ENCODE data around the gene C1QTNF6. TPM values are rescaled to one million over a fixed set of nuclear protein-coding genes. Genes with fewer than 3 reads are reported as not detected.
A peak's percentile ranks its signal among the peaks of the same experiment; 100 is the strongest.
"Not testable (repeated sequence)": the region's sequence is repeated elsewhere in the genome, so short reads cannot be mapped to it uniquely, and the experiment has no call there.

The C1QTNF6 gene
- 10 to 100 TPM in 1 of 2 donors, 1 to 10 TPM in 1; 9.9 to 14.2 TPM for total RNA-seq
- long read RNA-seq, partial matches to known transcripts: 3 of 12 reads
- long read RNA-seq, other reads (novel, unspliced or antisense): 3 of 12 reads

- ATAC-seq: peak; percentile 63
- intact Hi-C loops (cut with DNase I, micrococcal nuclease): no loop called here
- peak in 1 of 2 donors; percentile 58 for DNase-seq
These were observed at the start of gene C1QTNF6 for GRCh38 chr22:37187891-37188761. C1QTNF6 (minus strand) TSS chr22:37188247; CDS start chr22:37188213, 34 bp downstream.

GRCh38 chr22:37235897-37236607 lies 48.0 kb upstream of the C1QTNF6 start:
- DNase-seq: no peak
- intact Hi-C loops (cut with DNase I, micrococcal nuclease): no loop called here
- no peak for ATAC-seq

- intact Hi-C loops (cut with DNase I, micrococcal nuclease): no loop called here
- ATAC-seq (no peak), DNase-seq (no peak)
These were observed 47.0 kb upstream of the C1QTNF6 start for GRCh38 chr22:37234736-37235711.

- ATAC-seq: no peak
- intact Hi-C loops (cut with DNase I, micrococcal nuclease): no loop called here
- no peak for DNase-seq
These were observed 45.9 kb upstream of the C1QTNF6 start for GRCh38 chr22:37233751-37234631.

- DNase-seq; intact Hi-C loops (cut with DNase I, micrococcal nuclease); ATAC-seq: not testable (repeated sequence)
These were observed 45.3 kb upstream of the C1QTNF6 start for GRCh38 chr22:37233371-37233750.

GRCh38 chr22:37232140-37232998 lies 44.3 kb upstream of the C1QTNF6 start:
- ATAC-seq (no peak), DNase-seq (no peak)
- intact Hi-C loops (cut with DNase I, micrococcal nuclease): no loop called here

GRCh38 chr22:37231406-37232139 lies 43.5 kb upstream of the C1QTNF6 start:
- DNase-seq: no peak
- intact Hi-C loops (cut with DNase I, micrococcal nuclease): no loop called here
- no peak for ATAC-seq

- intact Hi-C loops (cut with DNase I, micrococcal nuclease): no loop called here
- DNase-seq (no peak), ATAC-seq (no peak)
These were observed 42.8 kb upstream of the C1QTNF6 start for GRCh38 chr22:37230673-37231405.

- DNase-seq (peak; percentile 70 to 72), ATAC-seq (peak; percentile 54)
- intact Hi-C loops (cut with DNase I, micrococcal nuclease): no loop called here
These were observed 42.0 kb upstream of the C1QTNF6 start for GRCh38 chr22:37229805-37230672.

GRCh38 chr22:37229012-37229804 lies 41.2 kb upstream of the C1QTNF6 start:
- ATAC-seq (peak; percentile 22), DNase-seq (no peak)
- intact Hi-C loops (cut with DNase I, micrococcal nuclease): no loop called here

- ATAC-seq: no peak
- intact Hi-C loops (cut with DNase I, micrococcal nuclease): no loop called here
- no peak for DNase-seq
These were observed 40.3 kb upstream of the C1QTNF6 start for GRCh38 chr22:37228106-37229011.

GRCh38 chr22:37226514-37226913 lies 38.5 kb upstream of the C1QTNF6 start:
- intact Hi-C loops (cut with DNase I, micrococcal nuclease): no loop called here
- DNase-seq: no peak
- ATAC-seq: no peak

- intact Hi-C loops (cut with DNase I, micrococcal nuclease): no loop called here
- ATAC-seq (no peak), DNase-seq (no peak)
These were observed 38.0 kb upstream of the C1QTNF6 start for GRCh38 chr22:37226087-37226486.
